Right lobe of liver (tissue), 6 donors: ENCODE results near the gene STK32A. TPM values are rescaled to one million over a fixed set of nuclear protein-coding genes. Genes with fewer than 3 reads are reported as not detected.

Experiments used
- ATAC-seq, 4 donors: fragments of 200-7000 bp; cut with Tn5 transposase; one replicate each; pipeline ENCODE4 v1.9.1; 2020; ENCODE audit warnings: mild to moderate bottlenecking in 4 of 4, moderate library complexity in 4 of 4
- DNase-seq, 3 donors: peaks; one replicate each; pipeline ENCODE4 v3.0.0-alpha.2; 2020
- H3K27ac ChIP-seq, 3 donors: fragments of 200-600 bp; one replicate each; pipeline ENCODE4 v1.8.0; 2022
- H3K27me3 ChIP-seq, 2 donors: fragments of 200-600 bp; one replicate each; pipeline ENCODE4 v1.8.0; 2022
- H3K36me3 ChIP-seq, 4 donors: fragments of 200-600 bp; sonication (generic) in 1 of 4; one replicate each; pipeline versions ENCODE4 v1.5.1 to v1.8.0; 2017 to 2022; ENCODE audit warnings: control low read depth in 1 of 4
- H3K4me1 ChIP-seq, 4 donors: fragments of 200-600 bp; sonication (generic) in 1 of 4; one replicate each; pipeline versions ENCODE4 v1.5.1 to v1.8.0; 2017 to 2022; ENCODE audit warnings: control low read depth in 1 of 4
- H3K4me3 ChIP-seq, 3 donors: fragments of 200-600 bp; one replicate each; pipeline ENCODE4 v1.8.0; 2022
- H3K9me3 ChIP-seq, 4 donors: fragments of 200-600 bp; sonication (generic) in 1 of 4; one replicate each; pipeline versions ENCODE4 v1.5.1 to v1.8.0; 2017 to 2022; ENCODE audit warnings: control low read depth in 1 of 4
- CTCF ChIP-seq, 4 donors: fragments of 200-600 bp in 3 of 4; fragments of 450-650 bp in 1 of 4; IDR thresholded peaks; one replicate each; pipeline versions ENCODE4 v1.5.1 to v1.8.0; 2016 to 2022; ENCODE audit warnings: antibody characterized with exemption in 4 of 4, mild to moderate bottlenecking in 2 of 4
- POLR2A ChIP-seq: fragments of 450-650 bp; IDR thresholded peaks from one replicate; pipeline ENCODE4 v1.6.1; 2017; ENCODE audit warnings: antibody characterized with exemption, mild to moderate bottlenecking
- WGBS: methylation state at CpG from one replicate; pipeline ENCODE4 v1.1.6; 2018; ENCODE audit warnings: low coverage, low lambda C conversion rate; ENCODE audit not compliant: insufficient coverage; ENCODE audit errors: missing lambda C conversion rate; 5-methylcytosine and 5-hydroxymethylcytosine counted together
- intact Hi-C, 2 donors: fragments of 100-400 bp; cut with DNase I; formaldehyde crosslinking; loops; one replicate each; pipeline versions ENCODE4 v1.11.2 to v1.14.1; 2022
- total RNA-seq, 6 experiments: library from RNA; depleted of rRNA in 2 of 6; stranded (reverse); fragments of >200 nt in 2 of 6; fragmentation: NEBNext Ultra II Directional in 3 of 6; extraction: Animal tissue kit (Norgen Biotek cat#: 25700) in 3 of 6; gene quantifications; one replicate each; pipeline versions ENCODE4 v1.1.0 to v1.2.4, GENCODE V29; 2016 to 2023
- donor health status: DM: no; HTN: yes; CAD: no.
- donor health status: DM: no; HTN: no; CAD: no.
- donor health status: DM: no; HTN: no; CAD: no.
- donor health status: DM: no; HTN: yes; CAD: no.
- donor health status: DM: no; HTN: yes; CAD: no.

STK32A gene
- total RNA-seq, 6 experiments from 2014 or later = 0.05 to 0.42 (median 0.15) TPM; not detected in 3

DNA sequence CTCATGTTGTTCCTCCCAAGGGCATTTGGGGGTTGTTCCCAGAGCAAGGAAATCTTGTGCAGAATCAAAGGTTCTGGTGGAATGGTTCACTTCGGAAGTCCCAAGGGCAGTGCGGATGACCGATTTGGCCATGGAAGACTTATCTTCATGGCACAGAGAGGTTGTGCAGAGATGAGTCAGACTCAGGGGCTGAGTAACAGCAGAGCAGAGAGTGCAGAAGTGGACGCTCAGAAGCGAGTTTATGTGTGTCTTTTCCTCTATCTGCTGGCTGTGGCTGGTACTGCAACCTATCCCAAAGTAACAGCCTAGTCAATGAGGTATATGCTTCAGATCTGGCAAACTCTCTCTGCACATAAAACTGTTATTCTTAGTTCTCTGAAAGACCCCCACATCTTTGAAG is 157.0 kb downstream of the STK32A start:
- TF ChIP-seq POLR2A = no peak
- TF ChIP-seq CTCF (IDR thresholded peaks at IDR 0.05) = peak; percentile 29 to 37 (median 34)
- H3K27ac ChIP-seq = no peak overlapping the region
- no peaks in the 10 kb centered on the region for H3K36me3 ChIP-seq
- H3K9me3 ChIP-seq = no peaks in the 10 kb centered on the region
- intact Hi-C loops = no loop called here
- ATAC-seq (peak; percentile 34 to 78 (median 60)), DNase-seq (no peak)
- no peaks in the 10 kb centered on the region for H3K27me3 ChIP-seq
- H3K4me1 ChIP-seq = no peaks in the 10 kb centered on the region
- WGBS = 13% methylated on average over 3 of the region's 5 CpGs
- no peak overlapping the region for H3K4me3 ChIP-seq

- Histone ChIP-seq H3K27ac (no peak overlapping the region), H3K27me3 (no peaks in the 10 kb centered on the region), H3K4me3 (no peak overlapping the region), H3K4me1 (no peaks in the 10 kb centered on the region), H3K36me3 (no peaks in the 10 kb centered on the region), H3K9me3 (no peaks in the 10 kb centered on the region)
- whole genome bisulfite sequencing = 63% methylated on average over 15 of the region's 15 CpGs
- ATAC-seq (no peak), DNase-seq (no peak)
- intact Hi-C loops = no loop called here
- TF ChIP-seq POLR2A = no peak
- TF ChIP-seq CTCF (IDR thresholded peaks at IDR 0.05) = no peak
Observed at GRCh38 chr5:147393874-147394672, 159.2 kb downstream of the STK32A start.

- Histone ChIP-seq H3K9me3 (no peaks in the 10 kb centered on the region), H3K36me3 (no peaks in the 10 kb centered on the region), H3K27ac (no peak overlapping the region), H3K27me3 (no peaks in the 10 kb centered on the region), H3K4me3 (no peak overlapping the region), H3K4me1 (no peaks in the 10 kb centered on the region)
- DNase-seq (no peak), ATAC-seq (peak in 3 of 4 donors; percentile 30 to 47 (median 41))
- WGBS = 0% methylated on average over 1 of the region's 8 CpGs
- intact Hi-C loops = no loop called here
- TF ChIP-seq CTCF (IDR thresholded peaks at IDR 0.05) (no peak), POLR2A (no peak)
Observed at GRCh38 chr5:147396070-147396823, 161.4 kb downstream of the STK32A start.

- TF ChIP-seq POLR2A (no peak), CTCF (IDR thresholded peaks at IDR 0.05) (peak in 1 of 4 donors; percentile 14)
- intact Hi-C loops = no loop called here
Observed at GRCh38 chr5:147397616-147398015, 162.8 kb downstream of the STK32A start.

More at GRCh38 chr5:147397616-147398015, 162.8 kb downstream of the STK32A start:
- whole genome bisulfite sequencing = 81% methylated on average over 11 of the region's 11 CpGs
- ATAC-seq (no peak), DNase-seq (no peak)
- Histone ChIP-seq H3K27ac (no peak overlapping the region), H3K27me3 (no peaks in the 10 kb centered on the region), H3K4me3 (no peak overlapping the region), H3K4me1 (no peaks in the 10 kb centered on the region), H3K36me3 (no peaks in the 10 kb centered on the region), H3K9me3 (no peaks in the 10 kb centered on the region)
